ENCODE results near the gene RPRD1A. TPM values are rescaled to one million over a fixed set of nuclear protein-coding genes. Genes with fewer than 3 reads are reported as not detected.
"Not testable (repeated sequence)": the region's sequence is repeated elsewhere in the genome, so short reads cannot be mapped to it uniquely, and the experiment has no call there.

The RPRD1A gene
- total and polyA plus RNA-seq, 4 donors = 11.8 to 29.5 (median 16.6) TPM

DNA sequence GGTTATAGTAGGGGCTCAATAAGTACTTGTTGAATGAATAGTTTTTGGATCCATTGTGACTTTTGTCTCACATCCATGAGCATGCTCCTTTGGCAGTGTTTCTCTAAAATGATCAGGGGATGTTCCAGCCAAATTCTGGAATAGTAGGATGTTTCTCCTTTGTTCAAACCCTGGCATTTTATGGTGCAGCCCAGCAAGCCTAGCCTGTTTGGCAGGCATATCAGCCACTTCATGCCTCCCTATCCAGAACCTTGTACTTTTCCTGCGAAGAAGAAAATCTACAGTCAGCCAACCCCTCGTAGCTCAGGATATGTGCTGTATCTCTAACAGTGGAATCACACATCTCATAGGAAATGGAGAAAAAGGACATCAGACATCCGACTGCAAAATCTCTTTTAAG is 27.1 kb upstream of the RPRD1A start:
- H3K27me3 ChIP-seq (ENCODE audit: control insufficient read depth in 4 of 4, insufficient read depth in 4 of 4, low read length in 3 of 4) = no peaks in the 10 kb centered on the region
- no peak overlapping the region for H3K4me3 ChIP-seq (ENCODE audit: low read depth in 1 of 3, low read length in 3 of 3)
- no peak overlapping the region for H3K9ac ChIP-seq (ENCODE audit: low read depth in 1 of 2, low read length in 2 of 2)
- 60% methylated on average over 3 of the region's 3 CpGs for WGBS
- no peaks in the 10 kb centered on the region for H3K9me3 ChIP-seq (ENCODE audit: control insufficient read depth in 4 of 4, low read length in 3 of 4)
- no peak overlapping the region for H3K27ac ChIP-seq (ENCODE audit: low read depth in 1 of 2, low read length in 2 of 2)
- H3K36me3 ChIP-seq (ENCODE audit: control insufficient read depth in 4 of 4, insufficient read depth in 3 of 4, low read depth in 1 of 4, low read length in 3 of 4) = no peaks in the 10 kb centered on the region
- DNase-seq (ENCODE audit: low spot score) = no peak
- no peaks in the 10 kb centered on the region for H3K4me1 ChIP-seq (ENCODE audit: control insufficient read depth in 4 of 4, insufficient read depth in 4 of 4, low read length in 3 of 4)
- TF ChIP-seq, protein P1, sequence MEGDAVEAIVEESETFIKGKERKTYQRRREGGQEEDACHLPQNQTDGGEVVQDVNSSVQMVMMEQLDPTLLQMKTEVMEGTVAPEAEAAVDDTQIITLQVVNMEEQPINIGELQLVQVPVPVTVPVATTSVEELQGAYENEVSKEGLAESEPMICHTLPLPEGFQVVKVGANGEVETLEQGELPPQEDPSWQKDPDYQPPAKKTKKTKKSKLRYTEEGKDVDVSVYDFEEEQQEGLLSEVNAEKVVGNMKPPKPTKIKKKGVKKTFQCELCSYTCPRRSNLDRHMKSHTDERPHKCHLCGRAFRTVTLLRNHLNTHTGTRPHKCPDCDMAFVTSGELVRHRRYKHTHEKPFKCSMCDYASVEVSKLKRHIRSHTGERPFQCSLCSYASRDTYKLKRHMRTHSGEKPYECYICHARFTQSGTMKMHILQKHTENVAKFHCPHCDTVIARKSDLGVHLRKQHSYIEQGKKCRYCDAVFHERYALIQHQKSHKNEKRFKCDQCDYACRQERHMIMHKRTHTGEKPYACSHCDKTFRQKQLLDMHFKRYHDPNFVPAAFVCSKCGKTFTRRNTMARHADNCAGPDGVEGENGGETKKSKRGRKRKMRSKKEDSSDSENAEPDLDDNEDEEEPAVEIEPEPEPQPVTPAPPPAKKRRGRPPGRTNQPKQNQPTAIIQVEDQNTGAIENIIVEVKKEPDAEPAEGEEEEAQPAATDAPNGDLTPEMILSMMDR (IDR thresholded peaks at IDR 0.05; ENCODE audit: low read depth, low read length, missing input control) = no peak
- TF ChIP-seq FOXA1 (IDR thresholded peaks at IDR 0.05) (no peak), TAF1 (conservative IDR thresholded peaks at IDR 0.05) (no peak), JUND (IDR thresholded peaks at IDR 0.05) (no peak), GABPA (IDR thresholded peaks at IDR 0.05 in 1 of 2, conservative IDR thresholded peaks at IDR 0.05 in 1 of 2) (no peak), EGR1 (IDR thresholded peaks at IDR 0.05; ENCODE audit: low read depth in 2 of 2) (no peak), NR2F2 (IDR thresholded peaks at IDR 0.05) (no peak), RXRA (IDR thresholded peaks at IDR 0.05) (no peak), RAD21 (IDR thresholded peaks at IDR 0.05) (no peak), HNF4A (conservative IDR thresholded peaks at IDR 0.05) (no peak), SP1 (IDR thresholded peaks at IDR 0.05) (no peak)
- TF ChIP-seq, protein P2, sequence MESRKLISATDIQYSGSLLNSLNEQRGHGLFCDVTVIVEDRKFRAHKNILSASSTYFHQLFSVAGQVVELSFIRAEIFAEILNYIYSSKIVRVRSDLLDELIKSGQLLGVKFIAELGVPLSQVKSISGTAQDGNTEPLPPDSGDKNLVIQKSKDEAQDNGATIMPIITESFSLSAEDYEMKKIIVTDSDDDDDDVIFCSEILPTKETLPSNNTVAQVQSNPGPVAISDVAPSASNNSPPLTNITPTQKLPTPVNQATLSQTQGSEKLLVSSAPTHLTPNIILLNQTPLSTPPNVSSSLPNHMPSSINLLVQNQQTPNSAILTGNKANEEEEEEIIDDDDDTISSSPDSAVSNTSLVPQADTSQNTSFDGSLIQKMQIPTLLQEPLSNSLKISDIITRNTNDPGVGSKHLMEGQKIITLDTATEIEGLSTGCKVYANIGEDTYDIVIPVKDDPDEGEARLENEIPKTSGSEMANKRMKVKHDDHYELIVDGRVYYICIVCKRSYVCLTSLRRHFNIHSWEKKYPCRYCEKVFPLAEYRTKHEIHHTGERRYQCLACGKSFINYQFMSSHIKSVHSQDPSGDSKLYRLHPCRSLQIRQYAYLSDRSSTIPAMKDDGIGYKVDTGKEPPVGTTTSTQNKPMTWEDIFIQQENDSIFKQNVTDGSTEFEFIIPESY (IDR thresholded peaks at IDR 0.05) = no peak
- TF ChIP-seq, protein P3, sequence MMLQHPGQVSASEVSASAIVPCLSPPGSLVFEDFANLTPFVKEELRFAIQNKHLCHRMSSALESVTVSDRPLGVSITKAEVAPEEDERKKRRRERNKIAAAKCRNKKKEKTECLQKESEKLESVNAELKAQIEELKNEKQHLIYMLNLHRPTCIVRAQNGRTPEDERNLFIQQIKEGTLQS (IDR thresholded peaks at IDR 0.05) = no peak
- TF ChIP-seq, protein P4, sequence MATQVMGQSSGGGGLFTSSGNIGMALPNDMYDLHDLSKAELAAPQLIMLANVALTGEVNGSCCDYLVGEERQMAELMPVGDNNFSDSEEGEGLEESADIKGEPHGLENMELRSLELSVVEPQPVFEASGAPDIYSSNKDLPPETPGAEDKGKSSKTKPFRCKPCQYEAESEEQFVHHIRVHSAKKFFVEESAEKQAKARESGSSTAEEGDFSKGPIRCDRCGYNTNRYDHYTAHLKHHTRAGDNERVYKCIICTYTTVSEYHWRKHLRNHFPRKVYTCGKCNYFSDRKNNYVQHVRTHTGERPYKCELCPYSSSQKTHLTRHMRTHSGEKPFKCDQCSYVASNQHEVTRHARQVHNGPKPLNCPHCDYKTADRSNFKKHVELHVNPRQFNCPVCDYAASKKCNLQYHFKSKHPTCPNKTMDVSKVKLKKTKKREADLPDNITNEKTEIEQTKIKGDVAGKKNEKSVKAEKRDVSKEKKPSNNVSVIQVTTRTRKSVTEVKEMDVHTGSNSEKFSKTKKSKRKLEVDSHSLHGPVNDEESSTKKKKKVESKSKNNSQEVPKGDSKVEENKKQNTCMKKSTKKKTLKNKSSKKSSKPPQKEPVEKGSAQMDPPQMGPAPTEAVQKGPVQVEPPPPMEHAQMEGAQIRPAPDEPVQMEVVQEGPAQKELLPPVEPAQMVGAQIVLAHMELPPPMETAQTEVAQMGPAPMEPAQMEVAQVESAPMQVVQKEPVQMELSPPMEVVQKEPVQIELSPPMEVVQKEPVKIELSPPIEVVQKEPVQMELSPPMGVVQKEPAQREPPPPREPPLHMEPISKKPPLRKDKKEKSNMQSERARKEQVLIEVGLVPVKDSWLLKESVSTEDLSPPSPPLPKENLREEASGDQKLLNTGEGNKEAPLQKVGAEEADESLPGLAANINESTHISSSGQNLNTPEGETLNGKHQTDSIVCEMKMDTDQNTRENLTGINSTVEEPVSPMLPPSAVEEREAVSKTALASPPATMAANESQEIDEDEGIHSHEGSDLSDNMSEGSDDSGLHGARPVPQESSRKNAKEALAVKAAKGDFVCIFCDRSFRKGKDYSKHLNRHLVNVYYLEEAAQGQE (IDR thresholded peaks at IDR 0.05) = no peak
- TF ChIP-seq, protein P5, sequence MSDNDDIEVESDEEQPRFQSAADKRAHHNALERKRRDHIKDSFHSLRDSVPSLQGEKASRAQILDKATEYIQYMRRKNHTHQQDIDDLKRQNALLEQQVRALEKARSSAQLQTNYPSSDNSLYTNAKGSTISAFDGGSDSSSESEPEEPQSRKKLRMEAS (IDR thresholded peaks at IDR 0.05) = no peak

DNA sequence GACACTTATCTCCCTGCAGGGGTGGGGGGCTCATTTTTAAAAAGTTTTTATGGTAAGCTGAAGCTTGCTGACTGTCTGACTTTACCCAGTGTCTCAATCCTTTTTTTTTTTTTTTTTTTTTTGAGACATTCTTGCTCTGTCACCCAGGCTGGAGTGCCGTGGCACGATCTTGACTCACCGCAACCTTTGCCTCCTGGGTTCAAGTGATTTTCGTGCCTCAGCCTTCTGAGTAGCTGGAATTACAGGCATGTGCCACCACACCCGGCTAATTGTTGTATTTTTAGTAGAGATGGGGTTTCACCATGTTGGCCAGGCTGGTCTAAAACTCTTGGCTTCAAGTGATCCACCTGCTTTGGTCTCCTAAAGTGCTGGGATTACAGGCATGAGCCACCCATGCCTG is 24.8 kb upstream of the RPRD1A start:
- H3K36me3 ChIP-seq (ENCODE audit: control insufficient read depth in 4 of 4, insufficient read depth in 3 of 4, low read depth in 1 of 4, low read length in 3 of 4); H3K27me3 ChIP-seq (ENCODE audit: control insufficient read depth in 4 of 4, insufficient read depth in 4 of 4, low read length in 3 of 4); H3K4me1 ChIP-seq (ENCODE audit: control insufficient read depth in 4 of 4, insufficient read depth in 4 of 4, low read length in 3 of 4); DNase-seq (ENCODE audit: low spot score); H3K4me3 ChIP-seq (ENCODE audit: low read depth in 1 of 3, low read length in 3 of 3); H3K9ac ChIP-seq (ENCODE audit: low read depth in 1 of 2, low read length in 2 of 2); H3K27ac ChIP-seq (ENCODE audit: low read depth in 1 of 2, low read length in 2 of 2); H3K9me3 ChIP-seq (ENCODE audit: control insufficient read depth in 4 of 4, low read length in 3 of 4): not testable (repeated sequence)
- WGBS = 83% methylated on average over 5 of the region's 5 CpGs

All from liver (tissue), 9 donors.